HepG2 (cell line): ENCODE results near the gene GADD45B. TPM values are rescaled to one million over a fixed set of nuclear protein-coding genes. Genes with fewer than 3 reads are reported as not detected.

Experiments used
- ADNP ChIP-seq: sonication (generic); formaldehyde crosslinking; IDR thresholded peaks from 2 replicates; pipeline ENCODE4 v1.4.0; 2020; ENCODE audit warnings: missing genetic modification reagents
- CBX1 ChIP-seq: IDR thresholded peaks from one replicate; pipeline ENCODE4 v1.6.1; 2016; ENCODE audit warnings: antibody characterized with exemption, low read depth
- HOXA9 ChIP-seq: sonication (generic); formaldehyde crosslinking; IDR thresholded peaks from 2 replicates; pipeline ENCODE4 v1.8.1; 2022; ENCODE audit warnings: missing genetic modification reagents, mild to moderate bottlenecking, moderate library complexity, borderline replicate concordance
- IRX3 ChIP-seq: sonication (generic); formaldehyde crosslinking; IDR thresholded peaks from 2 replicates; pipeline ENCODE4 v1.8.1; 2023; ENCODE audit warnings: mild to moderate bottlenecking, low read depth, missing genetic modification reagents, borderline replicate concordance
- LCORL ChIP-seq, 2 experiments: fragments of 450-650 bp in 1 of 2; sonication (generic) in 1 of 2; formaldehyde crosslinking in 1 of 2; IDR thresholded peaks; 2 replicates each; pipeline versions ENCODE4 v1.5.0 to v1.6.1; 2017 to 2020; ENCODE audit warnings: antibody characterized with exemption in 1 of 2, missing genetic modification reagents in 1 of 2
- MAFF ChIP-seq: IDR thresholded peaks from 2 replicates; pipeline ENCODE4 v1.6.1; 2011; ENCODE audit warnings: low read depth, low read length, improper control_type of control experiment
- MLLT10 ChIP-seq: sonication (generic); formaldehyde crosslinking; IDR thresholded peaks from 2 replicates; pipeline ENCODE4 v1.4.0; 2020; ENCODE audit warnings: missing genetic modification reagents
- NAIF1 ChIP-seq: sonication (generic); formaldehyde crosslinking; IDR thresholded peaks from 2 replicates; pipeline ENCODE4 v1.5.0; 2020; ENCODE audit warnings: mild to moderate bottlenecking, missing genetic modification reagents, borderline replicate concordance
- NFYB ChIP-seq: sonication (generic); formaldehyde crosslinking; IDR thresholded peaks from 2 replicates; pipeline ENCODE4 v1.4.0; 2020; ENCODE audit warnings: missing genetic modification reagents
- NKX3-1 ChIP-seq: sonication (generic); formaldehyde crosslinking; IDR thresholded peaks from 2 replicates; pipeline ENCODE4 v1.5.0; 2020; ENCODE audit warnings: missing genetic modification reagents
- PTBP1 ChIP-seq: fragments of 200-400 bp; formaldehyde crosslinking; IDR thresholded peaks from 2 replicates; pipeline ENCODE4 v1.6.1; 2018; ENCODE audit warnings: low read length, low read depth; ENCODE audit not compliant: poor library complexity, severe bottlenecking
- SIN3B ChIP-seq: fragments of 150-350 bp; IDR thresholded peaks from 2 replicates; pipeline ENCODE4 v1.6.1; 2014; ENCODE audit warnings: low read length
- TEAD3 ChIP-seq: optimal IDR thresholded peaks from 2 replicates; pipeline ENCODE3; 2016; ENCODE audit warnings: borderline replicate concordance
- ZC3H13 ChIP-seq: sonication (generic); formaldehyde crosslinking; IDR thresholded peaks from 2 replicates; pipeline ENCODE4 v1.8.1; 2023; ENCODE audit warnings: mild to moderate bottlenecking, missing genetic modification reagents, moderate library complexity
- ZFY ChIP-seq: sonication (generic); formaldehyde crosslinking; IDR thresholded peaks from 2 replicates; pipeline ENCODE4 v1.4.0; 2020; ENCODE audit warnings: missing genetic modification reagents
- ZNF430 ChIP-seq: sonication (generic); formaldehyde crosslinking; IDR thresholded peaks from 2 replicates; pipeline ENCODE4 v1.9.0; 2021; ENCODE audit warnings: mild to moderate bottlenecking, missing genetic modification reagents
- ZNF577 ChIP-seq: sonication (generic); formaldehyde crosslinking; IDR thresholded peaks from 2 replicates; pipeline ENCODE4 v1.4.0; 2020; ENCODE audit warnings: mild to moderate bottlenecking, low read depth, missing genetic modification reagents, borderline replicate concordance
- ZNF616 ChIP-seq: sonication (generic); formaldehyde crosslinking; IDR thresholded peaks from 2 replicates; pipeline ENCODE4 v1.5.0; 2020; ENCODE audit warnings: low read depth, mild to moderate bottlenecking, missing genetic modification reagents
- ZNF737 ChIP-seq: sonication (generic); formaldehyde crosslinking; IDR thresholded peaks from 2 replicates; pipeline ENCODE4 v1.5.0; 2020; ENCODE audit warnings: missing genetic modification reagents, mild to moderate bottlenecking, borderline replicate concordance
- ZNF841 ChIP-seq: sonication (generic); formaldehyde crosslinking; IDR thresholded peaks from 2 replicates; pipeline ENCODE4 v1.8.1; 2023; ENCODE audit warnings: missing genetic modification reagents, borderline replicate concordance
- polyA plus RNA-seq, 8 experiments: library from polyadenylated mRNA; depleted of rRNA in 3 of 8; stranded (reverse) in 7 of 8; unstranded in 1 of 8; fragments of >200 nt; fragmentation: Illumina TruSeq in 4 of 8; extraction: Trizol in 4 of 8; gene quantifications; 2 replicates each; pipeline versions ENCODE4 v1.2.1 to v1.2.3, GENCODE V29; 2011 to 2016; ENCODE audit warnings: low read depth in 4 of 8, missing spikeins in 1 of 8, mixed read lengths in 1 of 8; ENCODE audit not compliant: insufficient read depth in 1 of 8
- total RNA-seq, 5 experiments: library from RNA; depleted of rRNA; stranded (reverse); fragments of >200 nt; fragmentation: Illumina TruSeq; extraction: Trizol; gene quantifications; 2 replicates each; pipeline ENCODE4 v1.2.3, GENCODE V29; 2016; ENCODE audit warnings: low read depth in 1 of 5
- TF ChIP-seq, protein P1 (sequence below): sonication (generic); formaldehyde crosslinking; IDR thresholded peaks from 2 replicates; pipeline ENCODE4 v1.5.0; 2020; ENCODE audit warnings: missing genetic modification reagents
- TF ChIP-seq, protein P2 (sequence below): sonication (generic); formaldehyde crosslinking; IDR thresholded peaks from 2 replicates; pipeline ENCODE4 v1.4.0; 2020; ENCODE audit warnings: missing genetic modification reagents, borderline replicate concordance
- TF ChIP-seq, protein P3 (sequence below): sonication (generic); formaldehyde crosslinking; conservative IDR thresholded peaks from 2 replicates; pipeline ENCODE4 v1.4.0; 2020; ENCODE audit warnings: mild to moderate bottlenecking, missing genetic modification reagents, moderate library complexity

The GADD45B gene
- total and polyA plus RNA-seq, 2 of the 13 experiments (the other 11 are each of a cell fraction or from before 2014, with no cell fraction given), result 4.6 to 34.1 TPM

DNA sequence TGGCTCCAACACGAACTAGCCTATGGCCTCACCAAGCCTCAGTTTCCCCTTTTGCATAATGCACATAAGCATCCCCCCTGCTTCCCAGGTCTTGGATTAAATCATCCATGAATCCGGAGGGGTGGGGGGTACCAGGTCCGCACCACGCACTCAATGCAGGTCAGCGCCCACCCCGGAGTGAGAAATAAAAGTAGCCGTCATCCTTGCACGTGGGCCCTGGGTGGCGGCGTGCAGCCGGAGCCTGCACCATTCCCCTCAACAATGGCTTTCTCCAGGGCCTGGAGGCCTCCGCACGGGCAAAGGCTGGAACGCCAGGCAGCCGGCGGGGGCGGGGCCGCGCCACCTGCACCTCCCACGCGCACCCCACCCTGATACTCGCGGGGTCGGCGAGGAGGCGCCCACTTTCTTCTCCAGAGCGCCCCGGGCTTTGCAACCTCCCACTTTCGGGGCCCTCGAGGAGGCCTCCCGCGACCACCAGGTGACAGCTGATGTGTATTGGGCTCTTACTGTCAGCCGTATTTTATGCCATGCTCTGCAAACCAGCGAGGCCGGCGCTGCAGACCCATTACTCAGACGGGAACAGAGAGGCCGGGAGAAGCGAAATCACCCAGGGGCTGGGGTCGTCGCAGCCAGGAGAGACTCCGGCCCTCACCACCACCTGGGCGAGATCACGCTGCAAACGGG lies 767 bp upstream of the GADD45B start (continued):
- TF ChIP-seq NKX3-1 (CRISPR knock-in tag) (no peak), TEAD3 (CRISPR knock-in tag) (no peak), PTBP1 (no peak), ADNP (CRISPR knock-in tag) (peak; percentile 97), IRX3 (no peak), CBX1 (no peak), ZNF577 (CRISPR knock-in tag) (no peak), HOXA9 (CRISPR knock-in tag) (peak; percentile 41; the same call in 1 of the 2 replicates), MAFF (no peak), LCORL (IDR thresholded peaks at IDR 0.05) (no peak), LCORL (CRISPR knock-in tag; IDR thresholded peaks at IDR 0.05) (no peak), ZNF616 (no peak), SIN3B (no peak), ZC3H13 (CRISPR knock-in tag) (no peak), ZNF737 (CRISPR knock-in tag) (no peak), ZNF430 (no peak), MLLT10 (CRISPR knock-in tag) (no peak), ZNF841 (no peak), NAIF1 (no peak), ZFY (peak; percentile 50), NFYB (CRISPR knock-in tag) (no peak)
- TF ChIP-seq, protein P1, sequence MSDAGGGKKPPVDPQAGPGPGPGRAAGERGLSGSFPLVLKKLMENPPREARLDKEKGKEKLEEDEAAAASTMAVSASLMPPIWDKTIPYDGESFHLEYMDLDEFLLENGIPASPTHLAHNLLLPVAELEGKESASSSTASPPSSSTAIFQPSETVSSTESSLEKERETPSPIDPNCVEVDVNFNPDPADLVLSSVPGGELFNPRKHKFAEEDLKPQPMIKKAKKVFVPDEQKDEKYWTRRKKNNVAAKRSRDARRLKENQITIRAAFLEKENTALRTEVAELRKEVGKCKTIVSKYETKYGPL (CRISPR knock-in tag), result no peak
- TF ChIP-seq, protein P2, sequence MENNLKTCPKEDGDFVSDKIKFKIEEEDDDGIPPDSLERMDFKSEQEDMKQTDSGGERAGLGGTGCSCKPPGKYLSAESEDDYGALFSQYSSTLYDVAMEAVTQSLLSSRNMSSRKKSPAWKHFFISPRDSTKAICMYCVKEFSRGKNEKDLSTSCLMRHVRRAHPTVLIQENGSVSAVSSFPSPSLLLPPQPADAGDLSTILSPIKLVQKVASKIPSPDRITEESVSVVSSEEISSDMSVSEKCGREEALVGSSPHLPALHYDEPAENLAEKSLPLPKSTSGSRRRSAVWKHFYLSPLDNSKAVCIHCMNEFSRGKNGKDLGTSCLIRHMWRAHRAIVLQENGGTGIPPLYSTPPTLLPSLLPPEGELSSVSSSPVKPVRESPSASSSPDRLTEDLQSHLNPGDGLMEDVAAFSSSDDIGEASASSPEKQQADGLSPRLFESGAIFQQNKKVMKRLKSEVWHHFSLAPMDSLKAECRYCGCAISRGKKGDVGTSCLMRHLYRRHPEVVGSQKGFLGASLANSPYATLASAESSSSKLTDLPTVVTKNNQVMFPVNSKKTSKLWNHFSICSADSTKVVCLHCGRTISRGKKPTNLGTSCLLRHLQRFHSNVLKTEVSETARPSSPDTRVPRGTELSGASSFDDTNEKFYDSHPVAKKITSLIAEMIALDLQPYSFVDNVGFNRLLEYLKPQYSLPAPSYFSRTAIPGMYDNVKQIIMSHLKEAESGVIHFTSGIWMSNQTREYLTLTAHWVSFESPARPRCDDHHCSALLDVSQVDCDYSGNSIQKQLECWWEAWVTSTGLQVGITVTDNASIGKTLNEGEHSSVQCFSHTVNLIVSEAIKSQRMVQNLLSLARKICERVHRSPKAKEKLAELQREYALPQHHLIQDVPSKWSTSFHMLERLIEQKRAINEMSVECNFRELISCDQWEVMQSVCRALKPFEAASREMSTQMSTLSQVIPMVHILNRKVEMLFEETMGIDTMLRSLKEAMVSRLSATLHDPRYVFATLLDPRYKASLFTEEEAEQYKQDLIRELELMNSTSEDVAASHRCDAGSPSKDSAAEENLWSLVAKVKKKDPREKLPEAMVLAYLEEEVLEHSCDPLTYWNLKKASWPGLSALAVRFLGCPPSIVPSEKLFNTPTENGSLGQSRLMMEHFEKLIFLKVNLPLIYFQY, result no peak
- TF ChIP-seq, protein P3, sequence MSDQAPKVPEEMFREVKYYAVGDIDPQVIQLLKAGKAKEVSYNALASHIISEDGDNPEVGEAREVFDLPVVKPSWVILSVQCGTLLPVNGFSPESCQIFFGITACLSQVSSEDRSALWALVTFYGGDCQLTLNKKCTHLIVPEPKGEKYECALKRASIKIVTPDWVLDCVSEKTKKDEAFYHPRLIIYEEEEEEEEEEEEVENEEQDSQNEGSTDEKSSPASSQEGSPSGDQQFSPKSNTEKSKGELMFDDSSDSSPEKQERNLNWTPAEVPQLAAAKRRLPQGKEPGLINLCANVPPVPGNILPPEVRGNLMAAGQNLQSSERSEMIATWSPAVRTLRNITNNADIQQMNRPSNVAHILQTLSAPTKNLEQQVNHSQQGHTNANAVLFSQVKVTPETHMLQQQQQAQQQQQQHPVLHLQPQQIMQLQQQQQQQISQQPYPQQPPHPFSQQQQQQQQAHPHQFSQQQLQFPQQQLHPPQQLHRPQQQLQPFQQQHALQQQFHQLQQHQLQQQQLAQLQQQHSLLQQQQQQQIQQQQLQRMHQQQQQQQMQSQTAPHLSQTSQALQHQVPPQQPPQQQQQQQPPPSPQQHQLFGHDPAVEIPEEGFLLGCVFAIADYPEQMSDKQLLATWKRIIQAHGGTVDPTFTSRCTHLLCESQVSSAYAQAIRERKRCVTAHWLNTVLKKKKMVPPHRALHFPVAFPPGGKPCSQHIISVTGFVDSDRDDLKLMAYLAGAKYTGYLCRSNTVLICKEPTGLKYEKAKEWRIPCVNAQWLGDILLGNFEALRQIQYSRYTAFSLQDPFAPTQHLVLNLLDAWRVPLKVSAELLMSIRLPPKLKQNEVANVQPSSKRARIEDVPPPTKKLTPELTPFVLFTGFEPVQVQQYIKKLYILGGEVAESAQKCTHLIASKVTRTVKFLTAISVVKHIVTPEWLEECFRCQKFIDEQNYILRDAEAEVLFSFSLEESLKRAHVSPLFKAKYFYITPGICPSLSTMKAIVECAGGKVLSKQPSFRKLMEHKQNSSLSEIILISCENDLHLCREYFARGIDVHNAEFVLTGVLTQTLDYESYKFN (CRISPR knock-in tag), result no peak; the same call in 1 of the 2 replicates
